Esophagus squamous epithelium (tissue), 4 donors: ENCODE measurements around the gene SLC12A2.

ENCODE experiments used
- POLR2A ChIP-seq, 4 donors: fragments of 450-650 bp; IDR thresholded peaks; one replicate each; pipeline ENCODE4 v1.6.1; 2017; ENCODE audit warnings: antibody characterized with exemption in 4 of 4, mild to moderate bottlenecking in 4 of 4, moderate library complexity in 3 of 4
- TF ChIP-seq, protein P1 (sequence below), 6 experiments: fragments of 450-650 bp in 4 of 6; fragments of 200-600 bp in 2 of 6; sonication (generic) in 2 of 6; IDR thresholded peaks; one replicate each; pipeline ENCODE4 v1.5.1; 2016 to 2019; ENCODE audit warnings: antibody characterized with exemption in 6 of 6, mild to moderate bottlenecking in 4 of 6, moderate library complexity in 4 of 6

- no peak for TF ChIP-seq POLR2A (IDR thresholded peaks at IDR 0.05)
- TF ChIP-seq, protein P1, sequence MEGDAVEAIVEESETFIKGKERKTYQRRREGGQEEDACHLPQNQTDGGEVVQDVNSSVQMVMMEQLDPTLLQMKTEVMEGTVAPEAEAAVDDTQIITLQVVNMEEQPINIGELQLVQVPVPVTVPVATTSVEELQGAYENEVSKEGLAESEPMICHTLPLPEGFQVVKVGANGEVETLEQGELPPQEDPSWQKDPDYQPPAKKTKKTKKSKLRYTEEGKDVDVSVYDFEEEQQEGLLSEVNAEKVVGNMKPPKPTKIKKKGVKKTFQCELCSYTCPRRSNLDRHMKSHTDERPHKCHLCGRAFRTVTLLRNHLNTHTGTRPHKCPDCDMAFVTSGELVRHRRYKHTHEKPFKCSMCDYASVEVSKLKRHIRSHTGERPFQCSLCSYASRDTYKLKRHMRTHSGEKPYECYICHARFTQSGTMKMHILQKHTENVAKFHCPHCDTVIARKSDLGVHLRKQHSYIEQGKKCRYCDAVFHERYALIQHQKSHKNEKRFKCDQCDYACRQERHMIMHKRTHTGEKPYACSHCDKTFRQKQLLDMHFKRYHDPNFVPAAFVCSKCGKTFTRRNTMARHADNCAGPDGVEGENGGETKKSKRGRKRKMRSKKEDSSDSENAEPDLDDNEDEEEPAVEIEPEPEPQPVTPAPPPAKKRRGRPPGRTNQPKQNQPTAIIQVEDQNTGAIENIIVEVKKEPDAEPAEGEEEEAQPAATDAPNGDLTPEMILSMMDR (IDR thresholded peaks at IDR 0.05) = no peak
Measured at GRCh38 chr5:128084228-128085167, 932 bp downstream of the SLC12A2 start.
